ENCODE results near the gene MXRA5. TPM values are rescaled to one million over a fixed set of nuclear protein-coding genes. Genes with fewer than 3 reads are reported as not detected.

The MXRA5 gene
- total and polyA plus RNA-seq, 2 of the 8 experiments (the other 6 are each of a cell fraction or from before 2014, with no cell fraction given), result 0.56 to 1.7 TPM

- Histone ChIP-seq H3K9me3 (ENCODE audit: insufficient read depth in 2 of 2, low read depth in 1 of 2, low read length in 1 of 2) (no peaks in the 10 kb centered on the region), H2BK5ac (ENCODE audit: low read depth, low read length) (no peak overlapping the region), H4K20me1 (replicated peaks in 1 of 2; ENCODE audit: control insufficient read depth in 1 of 2, insufficient read depth in 2 of 2, low read length in 2 of 2) (no peaks in the 10 kb centered on the region), H3K23ac (ENCODE audit: insufficient read length) (no peak overlapping the region), H3K79me1 (ENCODE audit: low read depth, low read length) (no peaks in the 10 kb centered on the region), H4K5ac (ENCODE audit: insufficient read length, low read depth, low read length) (no peak overlapping the region), H2BK15ac (ENCODE audit: low read length) (no peak overlapping the region), H3K4me3 (ENCODE audit: extremely low read depth in 1 of 4, insufficient read depth in 2 of 4, low read depth in 3 of 4, low read length in 4 of 4) (no peak overlapping the region), H3K4me2 (ENCODE audit: insufficient read depth in 1 of 2, low read depth in 2 of 2, low read length in 2 of 2) (no peak overlapping the region), H3K79me2 (ENCODE audit: control insufficient read depth in 1 of 2, insufficient read depth in 2 of 2, low read length in 2 of 2) (no peaks in the 10 kb centered on the region), H3K27ac (ENCODE audit: low read depth, low read length) (no peak overlapping the region), H3K27me3 (replicated peaks in 1 of 4; ENCODE audit: control insufficient read depth in 3 of 4, extremely low read depth in 1 of 4, insufficient read depth in 3 of 4, low read length in 3 of 4) (no peaks in the 10 kb centered on the region), H3K18ac (ENCODE audit: extremely low read depth, low read length) (no peak overlapping the region), H2AK5ac (ENCODE audit: low read depth, low read length) (no peak overlapping the region), H2BK12ac (ENCODE audit: low read depth, low read length) (no peak overlapping the region), H3K4ac (replicated peaks; ENCODE audit: insufficient read length, low read depth, low read length) (no peak overlapping the region), H3K56ac (replicated peaks; ENCODE audit: insufficient read length, low read depth, low read length) (no peak overlapping the region), H3K4me1 (replicated peaks in 1 of 4; ENCODE audit: control insufficient read depth in 3 of 4, insufficient read depth in 4 of 4, low read length in 3 of 4) (no peaks in the 10 kb centered on the region), H4K91ac (replicated peaks; ENCODE audit: insufficient read length, low read length) (no peak overlapping the region), H2BK20ac (ENCODE audit: low read length) (no peak overlapping the region), H3K9ac (replicated peaks in 1 of 4; ENCODE audit: extremely low read depth in 1 of 4, low read depth in 3 of 4, low read length in 3 of 4) (no peak overlapping the region), H3K23me2 (ENCODE audit: low read depth, low read length) (no peaks in the 10 kb centered on the region), H3K14ac (ENCODE audit: insufficient read length) (no peak overlapping the region), H4K8ac (ENCODE audit: extremely low read depth, insufficient read depth, low read length) (no peak overlapping the region), H2BK120ac (replicated peaks; ENCODE audit: low read depth, low read length) (no peak overlapping the region), H2AFZ (ENCODE audit: low read length) (no peak overlapping the region), H3K36me3 (ENCODE audit: control insufficient read depth in 2 of 4, insufficient read depth in 4 of 4, low read length in 3 of 4) (no peaks in the 10 kb centered on the region)
- WGBS, 2 experiments (ENCODE audit: extremely low coverage in 1 of 2, insufficient coverage in 1 of 2, insufficient read length in 1 of 2, insufficient replicate concordance in 2 of 2, low coverage in 1 of 2, low lambda C conversion rate in 2 of 2, missing lambda C conversion rate in 1 of 2), result 100% methylated on average over 4 of the region's 4 CpGs; no CpG with 5 or more reads in 1 of the 2 experiments
- CTCF ChIA-PET (ENCODE audit: partially characterized antibody), result no interaction called here
- DNase-seq (ENCODE audit: low read depth in 1 of 2, low spot score in 2 of 2) (no peak), FAIRE-seq (no peak)
- POLR2A ChIA-PET (ENCODE audit: partially characterized antibody), result no interaction called here
- no peak for TF ChIP-seq SUZ12 (IDR thresholded peaks at IDR 0.05; ENCODE audit: low read length)
- TF ChIP-seq RNF2 (IDR thresholded peaks at IDR 0.05; ENCODE audit: borderline replicate concordance, low read depth, low read length, missing control alignments, poor library complexity, severe bottlenecking), result no peak
These were observed 24.7 kb upstream of the MXRA5 start for GRCh38 chrX:3371163-3371562.
